ENCODE results near the gene ASIP. TPM values are rescaled to one million over a fixed set of nuclear protein-coding genes. Genes with fewer than 3 reads are reported as not detected.

Gene ASIP
- total RNA-seq, 1 donor from 2014 or later = not detected

- Histone ChIP-seq H3K27me3 (ENCODE audit: insufficient read depth, low read length) (peaks cover 2% of the 10 kb centered on the region), H3K4me3 (ENCODE audit: insufficient read depth, low read depth, low read length) (no peak overlapping the region), H3K9me3 (ENCODE audit: insufficient read depth, low read depth, low read length) (no peaks in the 10 kb centered on the region), H3K4me2 (ENCODE audit: low read length) (no peak overlapping the region), H3K27ac (ENCODE audit: low read depth, low read length) (no peak overlapping the region), H3K36me3 (ENCODE audit: insufficient read depth, low read length) (no peaks in the 10 kb centered on the region), H3K9ac (ENCODE audit: low read length) (no peak overlapping the region), H4K20me1 (ENCODE audit: insufficient read depth, low read length) (no peaks in the 10 kb centered on the region), H3K79me2 (ENCODE audit: insufficient read depth, low read length) (no peaks in the 10 kb centered on the region), H3K4me1 (ENCODE audit: insufficient read depth, low read length) (no peaks in the 10 kb centered on the region), H2AFZ (ENCODE audit: low read depth, low read length) (no peak overlapping the region)
- peaks cover 11% of the 10 kb centered on the region for H3K9me3 Mint-ChIP-seq (ENCODE audit: unreplicated experiment)
- H3K36me3 Mint-ChIP-seq (ENCODE audit: low read depth, unreplicated experiment) = peaks cover 2% of the 10 kb centered on the region
- no peak overlapping the region for H3K4me3 Mint-ChIP-seq (ENCODE audit: unreplicated experiment)
- DNase-seq (ENCODE audit: low read depth) = no peak
- TF ChIP-seq CTCF (IDR thresholded peaks at IDR 0.05; ENCODE audit: insufficient read depth, low read depth, low read length) = no peak
- TF ChIP-seq EZH2 (IDR thresholded peaks at IDR 0.05; ENCODE audit: insufficient read depth, low read length) = no peak
- no peak overlapping the region for H3K27ac Mint-ChIP-seq (ENCODE audit: unreplicated experiment)
- FAIRE-seq = no peak
- peaks cover 4% of the 10 kb centered on the region for H3K27me3 Mint-ChIP-seq (ENCODE audit: low read depth, unreplicated experiment)
- no peaks in the 10 kb centered on the region for H3K4me1 Mint-ChIP-seq (ENCODE audit: low read depth, unreplicated experiment)
These were observed 9.6 kb upstream of the ASIP start for GRCh38 chr20:34231634-34232033.

GRCh38 chr20:34232494-34233087 is 8.6 kb upstream of the ASIP start:
- H3K27ac ChIP-seq (ENCODE audit: low read depth, low read length) = no peak overlapping the region
- H3K27me3 ChIP-seq (ENCODE audit: insufficient read depth, low read length) = peaks cover 2% of the 10 kb centered on the region
- no peaks in the 10 kb centered on the region for H3K9me3 ChIP-seq (ENCODE audit: insufficient read depth, low read depth, low read length)
- no peak overlapping the region for H3K4me2 ChIP-seq (ENCODE audit: low read length)
- Mint-ChIP-seq H3K27me3 (ENCODE audit: low read depth, unreplicated experiment) (peaks cover 6% of the 10 kb centered on the region), H3K4me3 (ENCODE audit: unreplicated experiment) (no peak overlapping the region), H3K27ac (ENCODE audit: unreplicated experiment) (no peak overlapping the region), H3K4me1 (ENCODE audit: low read depth, unreplicated experiment) (no peaks in the 10 kb centered on the region), H3K36me3 (ENCODE audit: low read depth, unreplicated experiment) (peaks cover 2% of the 10 kb centered on the region), H3K9me3 (ENCODE audit: unreplicated experiment) (peaks cover 14% of the 10 kb centered on the region)
- no peak overlapping the region for H3K9ac ChIP-seq (ENCODE audit: low read length)
- no peaks in the 10 kb centered on the region for H3K79me2 ChIP-seq (ENCODE audit: insufficient read depth, low read length)
- FAIRE-seq (no peak), DNase-seq (ENCODE audit: low read depth) (no peak)
- TF ChIP-seq CTCF (IDR thresholded peaks at IDR 0.05; ENCODE audit: insufficient read depth, low read depth, low read length) = no peak
- no peak for TF ChIP-seq EZH2 (IDR thresholded peaks at IDR 0.05; ENCODE audit: insufficient read depth, low read length)
- H3K4me3 ChIP-seq (ENCODE audit: insufficient read depth, low read depth, low read length) = no peak overlapping the region
- no peaks in the 10 kb centered on the region for H3K4me1 ChIP-seq (ENCODE audit: insufficient read depth, low read length)
- no peaks in the 10 kb centered on the region for H3K36me3 ChIP-seq (ENCODE audit: insufficient read depth, low read length)
- no peak overlapping the region for H2AFZ ChIP-seq (ENCODE audit: low read depth, low read length)
- H4K20me1 ChIP-seq (ENCODE audit: insufficient read depth, low read length) = no peaks in the 10 kb centered on the region

- DNase-seq (ENCODE audit: low read depth) (no peak), FAIRE-seq (no peak)
- Histone ChIP-seq H3K4me2 (ENCODE audit: low read length) (no peak overlapping the region), H3K4me1 (ENCODE audit: insufficient read depth, low read length) (no peaks in the 10 kb centered on the region), H3K9me3 (ENCODE audit: insufficient read depth, low read depth, low read length) (no peaks in the 10 kb centered on the region), H4K20me1 (ENCODE audit: insufficient read depth, low read length) (no peaks in the 10 kb centered on the region), H3K27me3 (ENCODE audit: insufficient read depth, low read length) (peaks cover 2% of the 10 kb centered on the region), H3K79me2 (ENCODE audit: insufficient read depth, low read length) (no peaks in the 10 kb centered on the region), H3K36me3 (ENCODE audit: insufficient read depth, low read length) (no peaks in the 10 kb centered on the region), H3K9ac (ENCODE audit: low read length) (no peak overlapping the region), H3K27ac (ENCODE audit: low read depth, low read length) (no peak overlapping the region), H2AFZ (ENCODE audit: low read depth, low read length) (no peak overlapping the region), H3K4me3 (ENCODE audit: insufficient read depth, low read depth, low read length) (no peak overlapping the region)
- no peaks in the 10 kb centered on the region for H3K4me1 Mint-ChIP-seq (ENCODE audit: low read depth, unreplicated experiment)
- H3K9me3 Mint-ChIP-seq (ENCODE audit: unreplicated experiment) = peaks cover 14% of the 10 kb centered on the region
- peaks cover 2% of the 10 kb centered on the region for H3K36me3 Mint-ChIP-seq (ENCODE audit: low read depth, unreplicated experiment)
- no peak for TF ChIP-seq CTCF (IDR thresholded peaks at IDR 0.05; ENCODE audit: insufficient read depth, low read depth, low read length)
- no peak for TF ChIP-seq EZH2 (IDR thresholded peaks at IDR 0.05; ENCODE audit: insufficient read depth, low read length)
- H3K4me3 Mint-ChIP-seq (ENCODE audit: unreplicated experiment) = no peak overlapping the region
- H3K27ac Mint-ChIP-seq (ENCODE audit: unreplicated experiment) = no peak overlapping the region
- peaks cover 6% of the 10 kb centered on the region for H3K27me3 Mint-ChIP-seq (ENCODE audit: low read depth, unreplicated experiment)
These were observed 7.5 kb upstream of the ASIP start for GRCh38 chr20:34233687-34234086.
